Posterior cingulate gyrus (tissue), 11 donors: ENCODE results near the gene PLCB4.
A peak's percentile ranks its signal among the peaks of the same experiment; 100 is the strongest.

ENCODE experiments used
- DNase-seq, 10 donors: peaks; one replicate each; pipeline versions ENCODE4 v3.0.0 to v3.0.0-alpha.2; 2020 to 2021; ENCODE audit warnings: mixed read lengths in 3 of 10
- intact Hi-C: fragments of 100-400 bp; cut with DNase I; formaldehyde crosslinking; loops from one replicate; pipeline ENCODE4 v1.15.1; 2023

The PLCB4 gene

DNA sequence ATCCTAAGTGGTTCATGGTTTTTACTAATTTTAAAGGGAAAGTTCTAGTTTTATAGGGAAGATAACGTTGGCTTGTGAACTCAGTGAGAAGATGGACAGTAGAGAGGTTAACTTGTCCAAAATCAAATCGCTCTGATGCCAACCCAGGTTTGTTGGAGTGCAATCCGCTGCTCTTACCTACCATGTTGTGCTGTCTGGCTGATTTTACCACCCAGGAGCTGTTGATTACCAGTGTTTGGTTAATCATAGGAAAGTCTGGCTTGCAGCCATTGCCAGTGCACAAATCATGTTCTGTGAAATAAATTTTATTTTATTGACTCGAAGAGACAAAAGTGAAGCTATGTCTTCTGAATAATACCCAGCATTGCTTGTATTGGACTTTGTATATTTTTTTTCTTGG is 92.4 kb downstream of the PLCB4 start:
- intact Hi-C loops: no loop called here
- no peak for DNase-seq

DNA sequence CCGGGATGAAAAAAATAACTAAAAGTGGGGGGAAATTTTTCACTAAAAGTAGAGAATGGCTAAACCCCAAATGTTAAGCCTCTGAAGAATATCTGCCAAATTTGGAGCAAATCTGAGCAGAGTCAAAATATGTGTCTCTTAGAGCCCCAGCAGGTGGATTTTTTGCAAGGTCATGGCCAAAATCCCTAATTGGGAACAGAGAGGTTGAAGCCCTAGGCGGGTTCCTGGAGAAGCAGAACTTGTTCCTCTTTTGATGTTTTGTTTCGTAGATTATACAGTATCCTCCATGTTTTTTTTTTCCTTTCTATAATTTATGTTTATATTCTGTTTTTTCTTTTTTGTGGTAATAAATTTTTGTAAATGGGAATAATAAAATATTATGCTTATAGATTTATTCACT is 94.4 kb downstream of the PLCB4 start:
- intact Hi-C loops: no loop called here
- DNase-seq: no peak

DNA sequence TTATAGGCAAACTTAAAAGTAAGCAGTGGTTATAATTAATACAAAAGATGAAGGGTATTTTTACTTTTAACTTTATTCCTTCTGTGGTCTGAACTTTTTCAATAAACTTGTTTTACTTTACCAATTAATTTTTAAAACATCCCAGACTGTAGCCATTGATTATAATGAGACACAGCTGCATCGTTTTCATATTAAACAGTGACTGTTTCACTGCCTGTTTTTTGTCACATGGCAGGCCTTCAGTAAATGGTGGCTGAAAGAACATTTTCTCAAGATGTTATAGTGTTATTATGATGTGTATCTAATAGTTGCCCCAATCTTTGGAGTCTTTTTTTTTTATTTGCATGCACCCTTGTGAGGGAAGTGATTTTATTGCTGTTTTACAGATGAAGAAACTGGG is 95.1 kb downstream of the PLCB4 start:
- no peak for DNase-seq
- intact Hi-C loops: no loop called here

DNA sequence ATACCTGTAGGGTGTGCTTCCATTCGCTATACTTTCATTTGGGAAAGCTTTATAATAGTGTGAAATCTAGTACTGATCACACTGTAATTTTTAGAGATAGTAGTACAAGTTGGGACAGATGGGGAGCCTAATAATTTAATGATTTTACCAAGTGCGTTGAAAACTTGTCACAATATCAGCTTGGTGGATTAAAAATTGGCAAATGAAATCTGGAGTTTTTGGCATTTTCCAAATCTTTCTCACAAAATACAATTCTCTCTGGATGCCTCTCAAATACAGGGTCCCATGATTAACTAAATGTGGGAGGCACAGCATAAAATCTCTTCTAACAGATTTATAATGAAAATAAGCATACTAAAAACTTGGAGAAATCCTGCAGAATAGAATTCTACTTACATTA is 96.4 kb downstream of the PLCB4 start:
- DNase-seq: no peak
- intact Hi-C loops: no loop called here

DNA sequence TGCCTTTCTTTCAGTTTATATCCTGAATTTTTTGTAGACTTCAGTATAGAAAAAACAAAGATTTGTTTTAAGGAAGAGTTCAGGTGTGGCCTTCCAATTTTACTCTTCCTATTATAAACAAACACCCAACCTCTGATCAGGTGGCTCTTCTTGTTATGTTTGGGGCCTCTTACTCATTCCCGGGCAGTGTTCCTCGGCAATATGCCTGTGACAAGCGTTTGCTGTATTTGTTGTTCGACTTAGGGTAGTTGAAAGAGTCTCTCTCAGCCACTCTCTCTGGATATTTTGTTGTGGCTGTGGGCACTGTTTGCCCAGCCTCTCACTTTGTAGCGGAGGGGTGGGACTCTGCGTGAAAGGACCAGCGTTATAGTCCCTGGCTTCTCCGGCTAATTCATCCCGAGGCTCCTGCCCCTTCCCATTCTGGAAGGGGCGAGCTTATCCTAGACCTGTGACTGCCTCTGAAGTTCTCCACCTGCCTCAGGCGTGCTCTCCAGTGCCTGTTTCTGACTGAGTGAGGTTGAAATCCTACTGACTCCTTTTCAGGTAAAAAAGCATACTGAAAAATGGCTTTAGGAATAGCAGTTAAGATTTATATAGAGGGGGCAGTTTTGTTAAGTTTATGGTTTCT is 97.4 kb downstream of the PLCB4 start:
- intact Hi-C loops: no loop called here
- DNase-seq: no peak

DNA sequence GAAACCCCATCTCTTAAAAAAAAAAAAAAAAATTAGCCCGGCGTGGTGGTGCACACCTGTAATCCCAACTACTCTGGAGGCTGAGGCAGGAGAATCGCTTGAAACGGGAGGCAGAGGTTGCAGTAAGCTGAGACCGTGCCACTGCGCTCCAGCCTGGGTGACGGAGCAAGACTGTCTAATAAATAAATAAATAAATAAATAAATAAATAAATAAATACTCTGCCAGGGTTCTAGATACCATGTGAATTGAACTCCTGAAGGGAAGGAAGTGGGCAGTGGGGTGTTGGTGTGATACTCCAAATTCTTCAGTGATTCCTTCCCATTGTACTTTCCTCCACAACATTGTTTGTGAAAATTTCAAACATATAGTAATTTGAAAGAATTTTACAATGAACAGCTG is 100.5 kb downstream of the PLCB4 start:
- intact Hi-C loops: no loop called here
- DNase-seq: no peak

DNA sequence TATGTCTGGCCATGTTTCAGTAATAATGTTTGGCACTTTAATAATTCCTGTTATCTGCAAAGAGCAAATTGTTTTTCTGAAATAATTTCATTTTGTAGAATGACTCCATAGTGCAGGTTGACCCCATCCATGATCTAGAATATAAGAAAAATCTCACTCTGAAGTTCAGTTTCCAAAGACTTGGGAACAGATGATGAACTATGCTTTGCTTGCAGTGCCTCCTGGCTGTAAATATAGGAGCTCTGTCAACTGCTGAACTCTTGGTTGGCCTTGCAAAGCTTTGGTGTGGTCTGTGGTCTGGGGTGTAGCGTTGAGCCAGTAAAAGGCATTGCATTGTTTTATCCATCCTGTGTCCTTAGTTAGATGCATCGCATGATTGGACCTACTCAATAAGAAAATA is 104.0 kb downstream of the PLCB4 start:
- intact Hi-C loops: no loop called here
- no peak for DNase-seq

DNA sequence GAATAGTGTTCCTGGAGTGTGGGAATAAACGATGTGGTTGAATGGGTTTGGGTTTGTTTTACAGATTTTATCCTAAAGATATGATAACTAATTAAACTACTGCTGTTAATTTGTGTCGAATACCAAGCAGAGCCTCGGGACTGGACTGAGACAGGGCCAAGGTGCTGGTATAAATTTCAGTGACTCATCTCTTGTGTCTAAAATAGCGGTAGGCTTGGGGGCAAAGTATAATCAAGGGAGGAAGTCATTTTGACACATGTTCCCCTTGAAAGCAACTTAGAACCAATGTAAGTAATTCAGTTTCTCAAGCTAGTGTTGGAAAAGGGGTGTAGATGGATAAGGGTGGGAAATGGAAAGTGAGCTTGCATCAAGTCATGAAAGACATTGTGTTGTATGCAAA is 108.4 kb downstream of the PLCB4 start:
- intact Hi-C loops: no loop called here
- no peak for DNase-seq

DNA sequence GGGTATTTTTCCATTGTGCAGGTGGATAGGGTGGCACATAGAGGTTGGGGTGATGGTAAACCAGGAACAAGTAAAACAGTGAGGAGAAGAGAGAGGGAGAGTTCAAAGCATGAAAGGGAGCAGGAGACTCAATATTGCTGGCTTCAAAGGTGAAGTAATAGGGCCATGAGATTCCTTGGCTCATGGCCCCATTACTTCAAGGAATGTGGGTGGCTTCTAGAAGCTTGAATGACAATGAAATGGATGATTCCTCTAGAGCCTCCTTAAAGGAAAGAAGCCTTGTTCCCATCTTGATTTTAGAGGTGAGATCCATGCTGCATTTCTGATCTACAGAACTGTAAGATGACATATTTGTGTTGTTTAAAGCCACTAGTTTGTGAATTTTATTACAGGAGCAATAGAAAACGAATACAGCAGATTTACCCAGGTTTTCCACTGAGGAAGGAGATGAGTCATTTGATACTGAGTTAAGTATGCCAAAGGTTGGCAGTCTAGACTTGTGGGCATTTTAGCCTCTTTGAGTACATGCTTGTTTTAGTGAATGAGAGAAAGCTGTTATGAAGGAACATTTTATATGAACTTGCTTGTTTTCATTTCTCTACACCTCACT is 110.4 kb downstream of the PLCB4 start:
- no peak for DNase-seq
- intact Hi-C loops: no loop called here

DNA sequence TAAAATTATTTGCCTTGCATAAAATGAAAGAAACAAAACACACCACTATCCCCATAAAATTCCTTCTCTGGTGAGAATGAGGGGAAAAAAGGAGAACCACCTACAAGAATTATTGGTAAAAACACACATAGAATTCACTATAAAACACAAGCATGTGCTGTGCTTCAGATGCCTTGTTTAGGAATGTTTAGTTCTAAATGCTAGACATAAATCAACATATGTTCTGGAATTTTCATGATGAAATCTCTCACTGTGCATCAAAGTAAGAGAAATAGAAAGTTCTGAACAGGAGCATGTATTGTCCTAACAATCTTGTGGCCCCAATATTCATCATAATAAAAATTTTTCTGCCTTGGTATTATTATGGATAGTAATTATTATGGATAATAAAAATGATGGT is 111.0 kb downstream of the PLCB4 start:
- no peak for DNase-seq
- intact Hi-C loops: no loop called here

DNA sequence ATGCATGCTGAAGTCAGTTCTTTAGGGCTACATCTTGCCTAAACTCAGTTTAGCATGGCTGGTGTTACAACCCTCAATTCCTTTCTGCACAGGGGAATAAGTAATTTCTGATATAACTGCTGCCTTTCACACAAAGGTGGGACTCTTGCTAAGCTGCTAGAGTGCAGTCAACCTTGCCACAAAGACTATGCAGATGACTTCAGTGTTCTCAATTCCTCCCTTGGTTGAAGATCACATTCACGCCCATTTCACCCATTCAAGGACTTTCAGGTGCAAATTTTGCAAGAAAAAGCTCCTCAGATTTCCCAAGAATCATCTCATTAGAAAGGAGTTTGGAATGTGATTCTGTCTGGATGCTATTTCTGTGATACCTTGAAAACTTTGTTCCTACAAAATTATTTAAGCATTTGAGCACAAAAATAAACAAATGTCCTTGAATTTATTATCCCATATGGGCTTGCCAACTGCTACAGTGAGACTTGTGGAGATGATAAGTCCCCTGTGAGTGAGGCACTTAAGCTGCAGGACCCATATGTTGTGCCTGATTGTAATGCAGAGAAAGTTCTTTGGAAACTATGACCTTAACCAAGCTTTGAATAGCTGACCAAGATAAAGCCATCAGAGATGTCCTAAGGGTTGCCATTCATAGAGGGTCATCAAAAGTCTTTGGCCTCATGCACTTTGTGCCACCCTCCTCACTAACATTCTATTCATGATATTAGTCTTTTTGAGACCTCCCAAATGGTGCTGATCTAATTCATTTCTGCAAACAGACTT is 111.8 kb downstream of the PLCB4 start:
- DNase-seq: no peak
- intact Hi-C loops: no loop called here

DNA sequence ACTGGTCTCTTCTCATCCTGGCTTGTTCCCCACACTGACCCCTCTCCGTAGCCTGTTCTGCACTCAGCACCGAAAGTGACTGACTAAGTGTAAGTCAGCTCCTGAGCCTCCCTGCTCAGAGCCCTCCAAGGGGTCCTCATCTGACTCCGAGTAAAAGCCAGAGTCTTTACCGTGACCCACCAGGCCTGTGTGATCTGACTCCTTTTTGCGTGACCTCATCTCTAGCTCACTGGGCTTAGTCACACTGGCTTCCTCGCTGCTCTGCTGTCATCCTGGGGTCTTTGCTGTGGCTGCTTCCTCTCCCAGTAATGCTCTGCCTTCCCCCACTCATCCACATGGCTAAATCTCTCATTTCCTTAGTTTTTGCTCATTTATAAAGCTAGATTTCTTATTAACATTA is 116.6 kb downstream of the PLCB4 start:
- intact Hi-C loops: no loop called here
- DNase-seq: peak in 1 of 10 donors; percentile 60

DNA sequence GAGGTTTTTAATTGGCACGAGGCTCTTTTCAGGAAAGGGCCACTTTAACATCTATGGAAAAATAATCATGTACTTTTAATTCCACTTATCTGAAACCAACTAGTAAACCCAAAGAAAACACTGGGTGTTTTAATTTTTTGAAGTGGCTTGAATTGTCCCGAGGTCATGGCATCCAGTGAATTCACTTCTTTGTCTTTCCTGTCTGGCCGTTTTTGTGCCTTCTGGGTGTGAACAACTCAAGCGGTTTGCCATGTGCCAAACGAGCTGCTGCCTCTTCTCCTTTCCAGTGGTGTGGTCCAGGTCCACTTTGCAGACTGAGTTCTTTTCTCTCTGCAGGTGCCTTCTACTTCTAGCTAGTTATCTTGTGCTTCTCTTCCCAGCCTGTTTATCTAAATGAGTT is 117.5 kb downstream of the PLCB4 start:
- DNase-seq: no peak
- intact Hi-C loops: no loop called here

DNA sequence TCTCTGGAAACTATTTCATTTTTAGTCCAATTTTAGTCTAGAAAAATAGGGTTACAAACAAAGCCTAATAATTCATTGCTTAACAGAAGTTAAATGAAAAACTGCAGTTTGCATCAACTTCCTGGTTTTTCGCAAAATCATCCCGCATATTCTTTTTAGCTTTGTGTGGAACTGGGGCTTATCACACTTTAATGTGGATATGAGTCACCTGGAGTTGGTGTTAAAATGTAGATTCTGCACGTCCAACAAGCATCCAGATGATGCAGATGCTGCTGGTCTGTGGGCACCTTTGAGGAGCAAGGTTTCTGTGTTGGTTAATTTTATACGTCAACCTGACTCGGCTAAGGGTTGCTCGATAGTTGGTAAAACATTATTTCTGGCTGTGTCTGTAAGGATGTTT is 126.1 kb downstream of the PLCB4 start:
- no peak for DNase-seq
- intact Hi-C loops: no loop called here

DNA sequence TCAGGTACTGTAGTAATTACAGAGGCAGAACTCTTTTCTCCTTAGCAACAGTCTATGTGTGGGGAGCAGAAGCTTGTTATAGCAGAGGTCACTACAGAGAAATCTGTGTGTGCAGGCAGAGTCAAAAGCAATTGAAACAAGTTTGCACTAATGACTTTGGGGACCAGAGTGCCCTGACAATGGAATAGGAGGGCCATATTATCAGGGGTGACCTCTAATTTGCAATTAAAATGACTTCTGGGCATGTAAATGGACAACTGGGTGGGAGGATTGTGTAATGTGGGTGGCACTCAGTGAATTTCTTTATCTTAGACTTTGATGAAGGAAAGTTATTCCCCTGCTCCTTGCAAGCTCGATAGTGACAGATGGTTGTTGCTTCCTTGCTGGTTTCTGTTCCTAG is 127.2 kb downstream of the PLCB4 start:
- no peak for DNase-seq
- intact Hi-C loops: no loop called here

DNA sequence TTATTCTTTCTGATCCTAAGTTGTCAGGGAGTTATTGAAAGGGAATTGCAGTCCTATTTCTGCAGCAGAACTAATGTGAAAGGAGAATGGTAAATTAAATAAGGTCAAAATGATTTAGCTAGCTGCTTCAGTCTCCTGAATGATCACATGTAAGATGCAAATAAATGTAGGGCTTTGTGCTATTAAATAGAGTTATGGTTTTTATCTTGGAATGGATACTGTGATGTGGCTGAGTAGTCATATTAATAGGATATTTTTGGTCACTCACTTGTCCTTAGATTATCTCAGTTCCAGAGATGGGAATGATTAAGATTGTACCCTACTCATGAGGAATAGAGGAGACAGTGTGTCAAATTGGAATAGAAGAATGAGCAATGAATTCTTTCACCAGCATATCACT is 129.6 kb downstream of the PLCB4 start:
- intact Hi-C loops: no loop called here

DNA sequence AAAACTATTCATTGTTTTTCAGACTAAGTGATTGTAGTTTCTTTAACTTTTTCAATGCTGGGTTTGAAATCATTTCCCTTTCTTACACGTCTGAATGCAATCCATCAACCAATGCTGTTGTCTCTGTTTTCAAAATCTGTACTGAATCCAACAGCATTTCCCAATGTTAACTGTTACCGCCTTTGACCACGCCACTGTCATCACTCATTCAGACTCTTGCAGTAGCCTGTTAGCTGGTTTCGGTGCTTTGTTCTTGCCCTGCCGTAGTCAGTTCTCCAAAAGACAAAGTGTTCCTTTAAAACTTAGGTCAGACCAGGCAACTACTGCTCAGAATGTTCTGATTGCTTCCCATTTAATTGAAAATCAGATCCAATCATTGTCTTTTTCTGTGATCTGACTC is 131.3 kb downstream of the PLCB4 start:
- DNase-seq: no peak
- intact Hi-C loops: no loop called here

More for the DNA sequence above, 129.6 kb downstream of the PLCB4 start:
- no peak for DNase-seq

DNA sequence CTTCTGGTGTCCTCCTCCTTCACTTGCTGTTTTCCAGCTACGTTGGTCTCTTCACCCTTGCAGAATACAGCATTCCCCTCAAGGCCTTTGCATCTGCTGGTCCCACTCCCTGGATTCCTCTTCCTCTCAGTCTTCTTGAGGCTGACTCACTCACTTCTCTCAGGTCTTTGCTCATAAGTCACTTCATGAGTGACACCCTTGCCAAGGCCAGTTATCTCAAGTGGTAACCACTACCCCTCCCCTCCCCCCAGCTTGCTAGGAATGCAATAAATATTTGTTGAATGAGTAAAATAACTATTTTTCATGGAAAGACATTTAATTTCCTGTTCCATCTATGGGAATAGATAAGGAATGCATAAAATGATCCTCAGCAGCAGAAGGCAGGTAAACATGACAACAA is 131.7 kb downstream of the PLCB4 start:
- intact Hi-C loops: no loop called here
- no peak for DNase-seq

DNA sequence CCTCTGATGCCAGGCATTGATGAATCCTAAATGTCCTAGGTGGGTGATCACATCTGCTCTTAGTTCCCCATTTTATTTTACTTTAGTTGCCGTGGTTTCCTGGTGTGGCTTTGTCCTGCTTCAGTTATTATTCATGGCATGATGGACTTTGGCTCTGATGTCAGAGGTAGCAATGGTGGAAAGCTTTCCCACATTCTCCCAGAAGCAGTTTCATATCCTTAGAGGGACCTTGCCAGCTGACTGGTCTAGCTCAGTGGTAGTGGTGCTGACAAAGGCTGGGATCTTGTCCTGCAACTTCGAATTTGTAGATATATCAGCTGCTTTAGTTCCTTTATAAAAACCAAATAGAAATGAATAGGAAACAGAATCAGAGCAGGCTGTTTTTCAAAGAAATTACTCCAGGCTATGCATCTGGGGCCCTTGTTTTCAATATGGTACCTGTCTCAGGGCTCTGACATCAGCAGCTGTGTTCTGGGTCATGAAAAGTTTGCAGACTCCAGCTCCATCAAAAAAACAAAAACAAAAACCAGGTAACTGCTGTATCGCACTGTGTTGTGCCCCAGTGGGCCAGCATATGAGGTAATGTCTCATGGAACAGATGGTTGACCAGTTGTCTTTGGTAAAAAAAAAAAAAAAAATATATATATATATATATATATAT is 133.7 kb downstream of the PLCB4 start:
- no peak for DNase-seq
- intact Hi-C loops: no loop called here

DNA sequence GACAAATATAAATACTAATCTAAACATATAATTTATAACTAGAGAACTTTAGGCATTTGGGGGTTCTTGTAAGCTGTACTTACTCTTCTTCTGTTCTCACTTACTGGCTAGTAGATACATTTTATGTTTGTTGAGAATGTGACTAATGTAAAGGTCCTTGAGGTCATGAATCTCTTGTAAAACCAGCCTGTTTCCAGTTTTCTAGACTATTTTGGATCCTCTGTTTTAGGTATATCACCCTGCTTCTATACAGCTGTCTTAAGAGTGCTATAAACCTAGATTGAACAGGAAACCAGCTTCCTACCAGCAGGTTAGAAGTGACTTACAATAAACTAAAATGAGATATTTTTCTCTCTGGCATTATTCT is 134.2 kb downstream of the PLCB4 start:
- intact Hi-C loops: no loop called here
- no peak for DNase-seq

DNA sequence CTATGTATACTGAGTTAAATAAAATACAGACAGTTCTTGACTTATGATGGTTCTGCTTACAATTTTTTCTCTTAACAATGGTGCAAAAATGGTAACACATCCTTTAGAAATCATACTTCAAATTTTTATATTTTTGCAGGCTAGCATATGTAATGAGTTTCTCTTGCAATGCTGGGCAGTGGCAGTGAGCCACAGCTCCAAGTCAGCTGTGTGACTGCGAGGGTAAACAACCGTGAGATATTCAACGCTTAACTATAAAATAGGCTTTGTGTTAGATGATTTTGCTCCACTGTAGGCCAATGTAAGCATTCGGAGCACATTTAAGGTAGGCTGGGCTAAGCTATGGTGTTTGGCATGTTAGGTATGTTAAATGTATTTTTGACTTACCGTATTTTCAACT is 136.1 kb downstream of the PLCB4 start:
- intact Hi-C loops: no loop called here

DNA sequence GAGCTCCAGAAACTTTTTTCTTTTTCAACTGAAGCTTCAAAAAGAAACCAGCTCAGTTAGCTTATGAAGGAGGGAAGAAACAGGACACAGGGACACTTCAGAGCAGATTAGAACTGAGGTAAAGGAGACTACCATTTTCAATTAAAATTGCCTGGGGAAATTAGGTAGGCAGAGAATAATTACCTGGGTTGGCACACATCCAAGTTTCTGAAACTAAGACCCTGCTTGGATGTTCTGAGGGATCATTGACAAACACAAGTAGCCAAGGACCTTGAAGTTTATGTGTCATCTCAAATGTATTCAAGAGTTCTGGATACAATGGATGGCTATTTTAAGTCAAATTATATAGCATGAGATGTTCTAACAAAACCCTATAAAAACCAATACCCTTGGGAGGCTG is 137.6 kb downstream of the PLCB4 start:
- no peak for DNase-seq
- intact Hi-C loops: no loop called here

More for the DNA sequence above, 136.1 kb downstream of the PLCB4 start:
- no peak for DNase-seq
